Heart right ventricle (tissue), 16 donors: ENCODE data around the gene THOC2. TPM values are rescaled to one million over a fixed set of nuclear protein-coding genes. Genes with fewer than 3 reads are reported as not detected.

Experiments
- ATAC-seq, 8 donors: fragments of 200-7000 bp; cut with Tn5 transposase; one replicate each; pipeline ENCODE4 v1.9.1; 2020; ENCODE audit warnings: mild to moderate bottlenecking in 8 of 8, moderate library complexity in 8 of 8, moderate number of reproducible peaks in 1 of 8
- DNase-seq, 2 donors: peaks; one replicate each; pipeline ENCODE4 v3.0.0-alpha.2; 2020
- H3K27ac ChIP-seq, 10 donors: fragments of 200-600 bp; sonication (generic) in 2 of 10; one replicate each; pipeline versions ENCODE4 v1.5.0 to v1.8.0; 2020 to 2022; ENCODE audit warnings: mild to moderate bottlenecking in 3 of 10
- H3K27me3 ChIP-seq, 7 donors: fragments of 200-600 bp; one replicate each; pipeline ENCODE4 v1.8.0; 2021 to 2022; ENCODE audit warnings: mild to moderate bottlenecking in 2 of 7
- H3K36me3 ChIP-seq, 9 donors: fragments of 200-600 bp; sonication (generic) in 1 of 9; one replicate each; pipeline versions ENCODE4 v1.5.0 to v1.8.0; 2020 to 2022; ENCODE audit warnings: mild to moderate bottlenecking in 2 of 9
- H3K4me1 ChIP-seq, 9 donors: fragments of 200-600 bp; sonication (generic) in 1 of 9; one replicate each; pipeline versions ENCODE4 v1.5.0 to v1.8.0; 2020 to 2022; ENCODE audit warnings: mild to moderate bottlenecking in 4 of 9
- H3K4me3 ChIP-seq, 10 donors: fragments of 200-600 bp; sonication (generic) in 2 of 10; one replicate each; pipeline versions ENCODE4 v1.5.0 to v1.8.0; 2020 to 2022; ENCODE audit warnings: mild to moderate bottlenecking in 7 of 10, moderate library complexity in 2 of 10
- H3K9me3 ChIP-seq, 11 donors: fragments of 200-600 bp in 10 of 11; sonication (generic) in 2 of 11; one replicate each; pipeline versions ENCODE4 v1.5.0 to v1.8.0; 2013 to 2022; ENCODE audit warnings: mild to moderate bottlenecking in 2 of 11, control low read depth in 1 of 11, moderate library complexity in 1 of 11
- CTCF ChIP-seq, 9 donors: fragments of 200-600 bp; sonication (generic) in 2 of 9; IDR thresholded peaks; one replicate each; pipeline versions ENCODE4 v1.5.0 to v1.8.0; 2021 to 2022; ENCODE audit warnings: antibody characterized with exemption in 9 of 9, mild to moderate bottlenecking in 5 of 9, moderate library complexity in 1 of 9
- whole genome bisulfite sequencing, 2 donors: extraction: QIAGEN DNeasy Blood & Tissue Kit; methylation state at CpG; one replicate each; pipeline ENCODE4 v1.1.7; 2013; ENCODE audit warnings: inconsistent platforms in 1 of 2; 5-methylcytosine and 5-hydroxymethylcytosine counted together
- intact Hi-C, 10 donors: fragments of 100-400 bp; cut with DNase I; formaldehyde crosslinking; loops; one replicate each; pipeline versions ENCODE4 v1.11.1 to v1.14.2; 2022
- polyA plus RNA-seq, 2 donors: library from polyadenylated mRNA; stranded (reverse); fragments of 200-250 nt; gene quantifications; one replicate each; pipeline ENCODE4 v1.2.3, GENCODE V29; 2013
- total RNA-seq, 10 donors: library from RNA; stranded (reverse); fragmentation: NEBNext Ultra II Directional in 3 of 10; extraction: Animal tissue kit (Norgen Biotek cat#: 25700) in 3 of 10; gene quantifications; one replicate each; pipeline versions ENCODE4 v1.2.1 to v1.2.4, GENCODE V29; 2021 to 2023
- donor health status: Arrhythmogenic right ventricular cardiomyopathy.
- donor health status: ischemic (EF 13 %, LVEDD 7.1; RV severe dilation, severe dysfunction).
- donor health status: healthy with polysubstance abuse.
- donor health status: DM: no; HTN: yes; CAD: no.
- donor health status: DM: no; HTN: no; CAD: no.
- donor health status: ischemic (EF 25% LVEDD 6.9; RV normal size, moderate dysfunction).
- donor health status: ischemic (EF 25% LVEDD 5.7; RV mildly dilated, moderate dysfunction).
- donor health status: healthy.
- donor health status: DM: yes; HTN: yes; CAD: no.
- donor health status: Ischemic cardiomyopathy.
- donor health status: ischemic (EF 35%, LVEDD 5.7; RV mildly dilated, moderate dysfunction).
- donor health status: nonischemic (EF 11% LVEDD 7.7; RV severe dilation, severe dysfunction).
- donor health status: DM: yes; HTN: yes; CAD: no.
- donor health status: PGD.
- donor health status: ischemic (EF 29% LVEDD 5.4; RV normal size, mild dysfunction).
- donor health status: nonischemic (EF 23%, LVEDD 6.1; RV moderate dilation, normal function).

The THOC2 gene
- total and polyA plus RNA-seq, 12 donors: 16.8 to 70.2 (median 23.5) TPM

- WGBS, 2 donors: 69 to 85% methylated on average over 2 of the region's 2 CpGs
- intact Hi-C loops: no loop called here
- Histone ChIP-seq H3K9me3 (no peaks in the 10 kb centered on the region), H3K27me3 (no peaks in the 10 kb centered on the region), H3K4me3 (no peak overlapping the region), H3K27ac (no peak overlapping the region), H3K4me1 (peaks cover 0 to 6% (median 0%) of the 10 kb centered on the region in 9 donors), H3K36me3 (no peaks in the 10 kb centered on the region)
- ATAC-seq: no peak
- TF ChIP-seq CTCF (IDR thresholded peaks at IDR 0.05): no peak
- DNase-seq: no peak
Measured at GRCh38 chrX:123755107-123755506, 22.3 kb upstream of the THOC2 start.

GRCh38 chrX:123753656-123754350 is 21.0 kb upstream of the THOC2 start:
- TF ChIP-seq CTCF (IDR thresholded peaks at IDR 0.05): no peak
- ATAC-seq (no peak), DNase-seq (no peak)
- no peaks in the 10 kb centered on the region for H3K36me3 ChIP-seq
- intact Hi-C loops: no loop called here
- peaks cover 0 to 6% (median 0%) of the 10 kb centered on the region in 9 donors for H3K4me1 ChIP-seq
- no peaks in the 10 kb centered on the region for H3K9me3 ChIP-seq
- H3K27ac ChIP-seq: no peak overlapping the region
- H3K27me3 ChIP-seq: no peaks in the 10 kb centered on the region
- no peak overlapping the region for H3K4me3 ChIP-seq
- 94 to 97% methylated on average over 8 of the region's 8 CpGs for WGBS, 2 donors

DNA sequence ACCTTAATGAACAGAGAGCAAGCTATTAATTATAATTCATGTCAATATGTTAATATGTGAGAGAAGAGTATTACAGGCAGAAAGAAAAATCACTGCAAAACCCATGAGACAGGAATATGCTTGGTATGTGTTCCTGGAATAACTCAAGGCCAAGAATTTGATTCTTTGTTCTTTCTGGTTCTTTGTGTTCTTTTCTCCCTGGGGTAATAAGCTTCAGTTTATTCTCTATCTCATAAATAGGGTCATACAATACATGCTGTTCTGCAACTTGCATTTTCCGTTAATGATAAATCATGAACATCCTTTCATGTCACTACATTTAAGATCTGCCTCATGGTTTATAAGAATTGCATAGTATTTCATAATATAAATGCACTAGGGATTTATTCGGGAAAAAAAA is 16.8 kb upstream of the THOC2 start:
- intact Hi-C loops: no loop called here
- ATAC-seq (no peak), DNase-seq (no peak)
- Histone ChIP-seq H3K4me1 (no peaks in the 10 kb centered on the region), H3K9me3 (no peaks in the 10 kb centered on the region), H3K27ac (no peak overlapping the region), H3K27me3 (no peaks in the 10 kb centered on the region), H3K4me3 (no peak overlapping the region), H3K36me3 (no peaks in the 10 kb centered on the region)
- TF ChIP-seq CTCF (IDR thresholded peaks at IDR 0.05): no peak
- WGBS, 2 donors: 86 to 89% methylated on average over 2 of the region's 2 CpGs

GRCh38 chrX:123745511-123745910 is 12.7 kb upstream of the THOC2 start:
- H3K36me3 ChIP-seq: no peaks in the 10 kb centered on the region
- H3K27ac ChIP-seq: no peak overlapping the region
- intact Hi-C loops: no loop called here
- TF ChIP-seq CTCF (IDR thresholded peaks at IDR 0.05): no peak
- no peak for ATAC-seq
- 84 to 85% methylated on average over 3 of the region's 3 CpGs for WGBS, 2 donors
- no peaks in the 10 kb centered on the region for H3K9me3 ChIP-seq
- no peaks in the 10 kb centered on the region for H3K4me1 ChIP-seq
- H3K27me3 ChIP-seq: no peaks in the 10 kb centered on the region
- no peak overlapping the region for H3K4me3 ChIP-seq
- no peak for DNase-seq
